Measurements from ENCODE around the gene PHACTR3.

- TF ChIP-seq EZH2phosphoT487 (IDR thresholded peaks at IDR 0.05; ENCODE audit: borderline replicate concordance, low read length) (no peak), CTCF (conservative IDR thresholded peaks at IDR 0.05; ENCODE audit: low read depth, low read length) (no peak), EZH2 (IDR thresholded peaks at IDR 0.05; ENCODE audit: low read length, unreplicated experiment) (no peak)
These were observed 185.3 kb downstream of the PHACTR3 start for GRCh38 chr20:59789686-59790085.
